HG02642 (cell line): ENCODE measurements around the gene OSBPL3.

Experiments used
- ATAC-seq: cut with Tn5 transposase; IDR thresholded peaks from one replicate; pipeline ENCODE4 v1.9.1; 2021; ENCODE audit warnings: mild to moderate bottlenecking; ENCODE audit not compliant: unreplicated experiment, poor library complexity

OSBPL3 gene

GRCh38 chr7:24981171-24981951 lies 1.4 kb upstream of the OSBPL3 start:
- ATAC-seq: no peak

- peak; percentile 14 for ATAC-seq
These were observed 674 bp upstream of the OSBPL3 start for GRCh38 chr7:24980534-24981170.

GRCh38 chr7:24979470-24979862 lies 512 bp downstream of the OSBPL3 start:
- ATAC-seq: peak; percentile 47

GRCh38 chr7:24978843-24979469 lies 1.0 kb downstream of the OSBPL3 start:
- peak; percentile 1 for ATAC-seq

GRCh38 chr7:24975644-24976260 lies 4.2 kb downstream of the OSBPL3 start:
- ATAC-seq: no peak

GRCh38 chr7:24975172-24975571 lies 4.8 kb downstream of the OSBPL3 start:
- no peak for ATAC-seq

GRCh38 chr7:24974026-24974832 lies 5.7 kb downstream of the OSBPL3 start:
- ATAC-seq: no peak

GRCh38 chr7:24972991-24973390 lies 7.0 kb downstream of the OSBPL3 start:
- no peak for ATAC-seq

GRCh38 chr7:24972166-24972477 lies 7.9 kb downstream of the OSBPL3 start:
- no peak for ATAC-seq

- no peak for ATAC-seq
These were observed 8.4 kb downstream of the OSBPL3 start for GRCh38 chr7:24971333-24972165.

- ATAC-seq: no peak
These were observed 9.3 kb downstream of the OSBPL3 start for GRCh38 chr7:24970676-24971075.

GRCh38 chr7:24968165-24968564 lies 11.8 kb downstream of the OSBPL3 start:
- ATAC-seq: no peak

- ATAC-seq: no peak
These were observed 12.3 kb downstream of the OSBPL3 start for GRCh38 chr7:24967696-24968095.

GRCh38 chr7:24966802-24967201 lies 13.2 kb downstream of the OSBPL3 start:
- ATAC-seq: no peak

- ATAC-seq: peak; percentile 86
These were observed 13.9 kb downstream of the OSBPL3 start for GRCh38 chr7:24965831-24966708.

GRCh38 chr7:24964191-24964590 lies 15.8 kb downstream of the OSBPL3 start:
- no peak for ATAC-seq

GRCh38 chr7:24963218-24963617 lies 16.8 kb downstream of the OSBPL3 start:
- ATAC-seq: peak; percentile 34

GRCh38 chr7:24962418-24962962 lies 17.5 kb downstream of the OSBPL3 start:
- ATAC-seq: no peak
